T1000 (cell line): ENCODE data around the gene STXBP5.
"Not testable (repeated sequence)": the region's sequence is repeated elsewhere in the genome, so short reads cannot be mapped to it uniquely, and the experiment has no call there.

Experiments used
- DNase-seq: peaks from one replicate; lab custom pipeline; 2025; ENCODE audit warnings: mixed read lengths; lab: John Stamatoyannopoulos, UW

The STXBP5 gene

DNA sequence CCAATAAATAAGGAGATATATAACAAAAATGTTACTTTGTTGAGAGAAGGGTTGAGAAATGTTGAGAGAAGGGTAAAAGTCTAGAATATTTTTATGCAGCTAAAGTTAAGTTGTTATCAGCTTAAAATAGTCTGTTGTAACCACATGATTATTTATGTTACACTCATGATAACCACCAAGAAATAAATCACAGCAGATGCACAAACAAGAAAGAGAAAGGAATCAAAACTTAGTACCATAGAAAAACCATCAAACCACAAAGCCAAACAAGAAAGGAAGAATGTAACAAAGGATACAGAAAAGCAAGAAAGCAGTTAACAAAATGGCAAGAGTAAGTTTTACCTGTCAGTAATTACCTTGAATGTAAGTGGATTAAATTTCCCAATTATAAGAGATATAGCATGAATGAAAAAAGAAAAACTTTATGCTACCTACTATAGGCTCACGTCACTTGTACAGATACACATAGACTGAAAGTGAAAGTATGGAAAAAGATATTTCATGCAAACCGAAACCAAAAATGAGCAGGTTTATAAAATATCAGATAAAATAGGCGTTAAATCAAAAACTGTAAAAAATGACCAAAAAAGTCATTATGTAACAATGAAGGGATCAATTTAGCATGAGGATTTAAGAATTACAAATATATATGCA, 93.6 kb downstream of the STXBP5 start:
- DNase-seq, result no peak

DNA sequence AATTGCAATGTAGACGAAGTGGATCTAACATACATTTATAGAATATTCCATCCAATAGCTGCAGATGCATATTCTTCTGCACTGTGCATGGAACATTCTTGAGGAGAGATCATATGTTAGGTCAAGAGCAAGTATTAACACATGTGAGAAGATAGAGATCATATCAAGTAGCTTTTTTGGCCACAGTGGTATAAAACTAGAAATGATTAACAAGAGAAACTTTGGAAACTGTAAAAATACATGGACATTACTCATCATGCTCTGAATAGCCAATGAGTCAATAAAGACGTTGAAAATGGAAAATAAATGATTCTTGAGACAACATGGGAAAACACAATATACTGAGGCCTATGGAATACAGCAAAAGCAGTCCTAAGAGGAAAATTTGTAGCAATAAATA, 94.2 kb downstream of the STXBP5 start:
- no peak for DNase-seq

GRCh38 chr6:147299035-147299434, 94.8 kb downstream of the STXBP5 start:
- DNase-seq, result no peak

- DNase-seq, result no peak
Measured at GRCh38 chr6:147301070-147301469, 96.9 kb downstream of the STXBP5 start.

DNA sequence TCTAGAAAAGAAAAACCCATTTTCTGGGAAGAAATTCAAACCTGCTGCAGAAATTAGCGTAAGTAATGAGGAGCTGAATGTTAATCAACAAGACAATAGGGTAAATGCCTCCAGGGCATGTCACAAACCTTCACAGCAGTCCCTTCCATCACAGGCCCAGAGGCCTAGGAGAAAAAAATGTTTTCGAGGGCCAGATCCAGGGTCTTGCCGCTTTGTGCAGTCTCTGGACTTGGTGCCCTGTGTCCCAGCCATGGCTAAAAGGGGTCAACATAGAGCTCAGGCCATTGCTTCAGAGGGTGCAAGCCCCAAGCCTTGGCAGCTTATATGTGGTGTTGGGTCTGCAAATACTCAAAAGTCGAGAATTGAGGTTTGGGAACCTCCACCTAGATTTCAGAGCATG, 99.8 kb downstream of the STXBP5 start:
- DNase-seq, result no peak

GRCh38 chr6:147310521-147310920, 106.3 kb downstream of the STXBP5 start:
- no peak for DNase-seq

DNA sequence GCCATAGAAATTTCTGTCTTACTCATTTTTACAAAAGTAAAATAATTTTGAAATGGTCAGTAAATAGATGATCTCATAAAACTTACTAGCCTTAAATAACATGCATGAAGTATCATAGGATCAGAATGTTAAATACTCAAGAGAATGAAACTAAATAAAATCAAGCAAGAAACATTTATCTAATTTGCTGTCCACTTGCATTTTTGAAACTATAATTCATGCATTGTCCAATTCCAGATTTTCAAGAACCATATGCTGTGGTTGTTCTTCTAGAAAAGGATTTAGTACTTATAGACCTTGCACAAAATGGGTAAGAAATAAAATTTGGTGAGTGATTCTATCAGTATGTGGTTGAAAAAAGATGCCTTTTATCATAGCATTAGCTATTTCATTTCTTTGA, 107.0 kb downstream of the STXBP5 start:
- no peak for DNase-seq

DNA sequence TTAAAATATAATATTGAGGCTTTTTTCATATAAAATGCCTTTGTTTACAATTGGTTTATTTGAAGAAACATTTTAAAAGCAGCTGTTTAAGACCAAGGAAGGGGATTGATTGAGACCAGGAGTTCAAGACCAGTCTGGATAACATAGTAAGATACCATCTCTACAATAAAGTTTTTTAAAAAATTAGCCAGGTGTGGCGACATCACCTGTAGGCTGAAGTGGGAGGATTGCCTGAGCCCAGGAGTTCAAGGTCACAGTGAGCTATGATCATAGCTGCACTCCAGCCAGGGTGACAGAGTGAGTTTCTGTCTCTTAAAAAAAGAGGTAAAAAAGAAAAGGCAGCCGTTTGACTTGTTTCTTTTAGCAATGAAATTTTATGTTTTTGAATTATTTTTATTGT, 117.0 kb downstream of the STXBP5 start:
- no peak for DNase-seq

DNA sequence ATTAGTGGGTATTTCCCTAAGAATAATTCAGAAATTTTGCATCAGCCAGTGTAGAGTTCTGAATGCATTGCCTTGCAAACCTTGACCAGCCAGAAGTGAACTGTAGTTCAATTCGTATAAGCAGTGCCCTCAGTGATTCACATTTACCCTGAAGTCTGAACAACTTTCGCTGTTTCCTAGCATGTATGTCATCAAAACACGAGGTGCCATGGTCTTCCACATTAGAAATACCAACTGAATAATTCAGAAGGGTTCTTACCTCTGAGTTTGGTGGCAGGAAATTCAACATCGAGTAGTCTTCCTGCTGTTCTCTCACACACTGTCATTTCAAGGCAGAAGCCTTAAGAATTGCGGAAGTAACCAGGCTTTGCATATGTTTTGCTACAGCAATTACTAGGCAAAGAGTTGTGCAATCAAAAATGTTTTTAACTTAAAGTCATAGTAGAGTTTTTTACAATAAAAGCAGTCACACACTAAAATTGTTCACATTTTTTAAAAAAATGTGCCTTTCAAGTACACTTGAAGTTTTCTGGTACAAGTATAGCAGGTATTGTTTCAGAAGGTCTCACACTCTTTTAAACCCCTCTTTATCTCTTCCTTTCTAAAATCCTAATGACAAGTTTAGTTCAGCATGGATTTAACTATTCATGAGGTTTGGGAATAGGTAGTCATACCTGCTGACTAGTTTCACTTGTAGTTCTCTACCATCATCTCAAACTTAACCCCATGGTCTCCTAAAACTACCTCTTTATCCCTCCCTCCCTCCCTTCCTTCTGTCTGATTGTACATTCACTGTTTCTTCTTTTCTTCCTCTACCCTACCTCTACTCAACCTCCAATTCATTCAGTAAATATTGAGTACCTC, 118.3 kb downstream of the STXBP5 start:
- DNase-seq, result no peak

DNA sequence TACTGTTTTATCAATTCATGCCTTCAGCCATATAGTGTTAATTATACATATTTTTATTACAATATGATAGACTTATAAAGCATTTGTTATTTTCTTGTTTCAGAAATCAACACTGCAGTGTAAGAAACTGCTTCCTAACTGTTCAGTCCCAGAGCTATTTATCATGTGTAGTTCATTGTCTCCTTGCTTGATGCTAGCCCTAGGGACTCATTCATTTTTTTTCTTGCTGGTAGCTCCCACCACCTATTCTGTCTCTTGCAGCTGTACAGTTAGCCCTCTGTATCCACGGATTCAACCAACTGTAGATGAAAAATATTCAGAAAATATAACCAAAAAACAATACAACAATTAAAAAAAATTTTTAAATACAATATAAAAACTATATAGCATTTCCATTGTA, 121.3 kb downstream of the STXBP5 start:
- DNase-seq, result no peak

GRCh38 chr6:147331401-147331800, 127.2 kb downstream of the STXBP5 start:
- DNase-seq, result no peak

- DNase-seq, result no peak
Measured at GRCh38 chr6:147337921-147338320, 133.7 kb downstream of the STXBP5 start.

- DNase-seq, result no peak
Measured at GRCh38 chr6:147341486-147341885, 137.3 kb downstream of the STXBP5 start.

DNA sequence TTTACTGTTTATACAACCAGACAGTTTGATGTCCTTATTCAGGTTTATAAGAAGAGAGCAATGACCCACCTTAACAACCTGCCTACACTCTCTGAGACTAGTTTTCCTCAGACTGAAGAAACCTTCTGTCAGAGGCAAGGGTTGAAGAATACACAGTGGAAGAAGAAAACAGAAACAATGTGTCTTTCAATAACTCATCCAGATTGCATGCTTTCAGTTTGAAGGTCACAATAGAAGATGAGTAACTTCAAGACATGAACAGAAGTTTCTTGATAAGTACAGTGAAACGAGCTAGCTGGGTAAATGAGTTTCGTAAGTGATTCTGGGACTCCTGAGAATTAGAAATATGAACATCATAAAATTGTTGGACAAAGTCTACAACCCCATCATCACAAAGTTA, 141.7 kb downstream of the STXBP5 start:
- DNase-seq, result no peak

- no peak for DNase-seq
Measured at GRCh38 chr6:147347179-147347881, 143.1 kb downstream of the STXBP5 start.

GRCh38 chr6:147347882-147348575, 143.8 kb downstream of the STXBP5 start:
- DNase-seq, result no peak

GRCh38 chr6:147361311-147361981, 157.2 kb downstream of the STXBP5 start:
- DNase-seq, result no peak

- DNase-seq, result no peak
Measured at GRCh38 chr6:147366290-147366689, 162.1 kb downstream of the STXBP5 start.

GRCh38 chr6:147371325-147371724, 167.1 kb downstream of the STXBP5 start:
- DNase-seq, result no peak

DNA sequence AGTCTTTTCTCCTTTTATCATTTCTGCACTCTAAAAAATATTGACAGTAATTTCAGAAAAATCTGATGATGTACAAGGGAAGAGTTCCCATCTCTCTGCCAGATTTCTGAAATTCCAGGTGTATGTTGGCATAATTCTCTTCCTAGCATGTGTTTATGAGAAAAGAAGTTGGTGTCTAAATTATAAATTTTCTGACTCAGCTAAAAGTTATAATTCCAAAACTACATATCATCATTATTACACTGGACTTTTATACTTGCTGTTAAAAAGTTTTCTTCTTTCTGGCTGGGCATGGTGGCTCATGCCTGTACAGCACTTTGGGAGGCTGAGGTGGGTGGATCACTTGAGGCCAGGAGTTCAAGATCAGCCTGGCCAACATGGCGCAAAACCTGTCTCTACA, 168.6 kb downstream of the STXBP5 start:
- DNase-seq, result no peak

DNA sequence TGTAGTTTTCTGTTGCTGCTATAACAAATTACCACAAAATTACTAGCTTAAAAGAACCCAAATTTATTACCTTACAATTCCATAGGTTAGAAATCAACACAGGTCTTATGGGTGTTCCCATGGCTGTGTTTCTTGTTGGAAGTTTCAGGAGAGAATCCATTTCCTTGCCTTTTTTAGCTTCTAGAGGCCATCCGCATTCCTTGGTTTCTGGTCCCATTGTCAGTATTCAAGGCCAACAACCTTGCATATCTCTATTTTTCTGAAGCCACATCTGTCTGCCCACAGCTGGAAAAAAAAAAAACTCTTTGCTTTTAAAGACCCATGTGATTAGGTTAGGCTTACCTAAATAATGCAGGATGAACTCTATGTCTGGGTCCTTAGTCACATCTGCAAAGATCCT, 174.6 kb downstream of the STXBP5 start:
- no peak for DNase-seq

DNA sequence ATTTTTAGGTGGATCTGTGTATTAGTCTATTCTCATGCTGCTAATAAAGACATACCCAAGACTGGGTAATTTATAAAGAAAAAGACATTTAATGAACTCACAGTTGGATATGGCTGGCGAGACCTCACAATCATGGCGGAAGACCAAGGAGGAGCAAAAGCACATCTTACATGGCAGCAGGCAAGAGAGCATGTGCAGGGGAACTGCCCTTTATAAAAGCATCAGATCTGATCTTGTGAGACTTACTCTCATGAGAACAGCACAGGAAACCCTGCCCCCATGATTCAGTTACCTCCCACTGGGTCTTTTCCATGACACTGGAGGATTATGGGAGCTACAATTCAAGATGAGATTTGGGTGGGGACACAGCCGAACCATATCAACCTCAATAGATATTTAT, 176.6 kb downstream of the STXBP5 start:
- DNase-seq, result not testable (repeated sequence)
